B cell (primary cell): ENCODE measurements around the gene TMEM26. TPM values are rescaled to one million over a fixed set of nuclear protein-coding genes. Genes with fewer than 3 reads are reported as not detected.

Experiments used
- ATAC-seq: fragments of 200-7000 bp; cut with Tn5 transposase; one replicate; pipeline ENCODE4 v1.10.0; 2021; ENCODE audit warnings: low read depth, mild to moderate bottlenecking, moderate number of reproducible peaks, moderate library complexity
- CTCF ChIA-PET: fragments of 350-600 bp; sonication (Branson Sonifier 250); formaldehyde crosslinking; loops from one replicate; lab custom pipeline; 2021; ENCODE audit warnings: antibody characterized with exemption, inconsistent platforms; lab: Charles Lee
- POLR2A ChIA-PET: fragments of 350-600 bp; sonication (Branson Sonifier 250); formaldehyde crosslinking; loops from one replicate; lab custom pipeline; 2021; ENCODE audit warnings: antibody characterized with exemption; lab: Charles Lee
- DNase-seq: peaks from one replicate; pipeline ENCODE4 v3.0.0; 2013
- H2AFZ ChIP-seq: 2 replicates; pipeline ENCODE4 v1.6.1; 2012; ENCODE audit warnings: mild to moderate bottlenecking, low read depth, low read length; ENCODE audit not compliant: insufficient read depth, poor library complexity, severe bottlenecking
- H3K27ac ChIP-seq, 2 donors: 1 replicate in 1 of 2; 2 replicates in 1 of 2; pipeline ENCODE4 v1.5.1; 2012 to 2013; ENCODE audit warnings: low read length in 2 of 2, mild to moderate bottlenecking in 2 of 2, moderate library complexity in 1 of 2
- H3K27me3 ChIP-seq, 4 experiments: fragments of 200-600 bp in 1 of 4; sonication (generic) in 1 of 4; replicated peaks in 1 of 4; 1 replicate in 2 of 4; 2 replicates in 2 of 4; pipeline versions ENCODE4 v1.6.1 to v1.7.0; 2013 to 2016; ENCODE audit warnings: low read length in 3 of 4, mild to moderate bottlenecking in 2 of 4, mixed read lengths in 1 of 4, moderate library complexity in 1 of 4; ENCODE audit not compliant: insufficient read depth in 4 of 4, control insufficient read depth in 3 of 4; ENCODE audit errors: control extremely low read depth in 1 of 4
- H3K36me3 ChIP-seq, 2 experiments: replicated peaks in 1 of 2; 1 replicate in 1 of 2; 2 replicates in 1 of 2; pipeline versions ENCODE4 v1.6.1 to v1.7.1; 2013; ENCODE audit warnings: low read length in 1 of 2; ENCODE audit not compliant: insufficient read depth in 2 of 2, control insufficient read depth in 1 of 2; ENCODE audit errors: control extremely low read depth in 1 of 2, extremely low read depth in 1 of 2
- H3K4me1 ChIP-seq, 2 donors: fragments of 200-600 bp in 1 of 2; sonication (generic) in 1 of 2; 1 replicate in 1 of 2; 2 replicates in 1 of 2; pipeline versions ENCODE4 v1.5.1 to v1.6.1; 2013 to 2017; ENCODE audit warnings: low read length in 2 of 2; ENCODE audit not compliant: control insufficient read depth in 2 of 2, insufficient read depth in 2 of 2
- H3K4me2 ChIP-seq: replicated peaks from 2 replicates; pipeline ENCODE3; 2012; ENCODE audit warnings: mild to moderate bottlenecking, low read depth, low read length; ENCODE audit not compliant: poor library complexity, severe bottlenecking
- H3K4me3 ChIP-seq, 5 experiments: fragments of 200-600 bp in 1 of 5; sonication (generic) in 1 of 5; 1 replicate in 3 of 5; 2 replicates in 2 of 5; pipeline versions ENCODE4 v1.5.1 to v1.7.0; 2011 to 2016; ENCODE audit warnings: low read length in 4 of 5, mild to moderate bottlenecking in 4 of 5, low read depth in 2 of 5, control low read depth in 1 of 5, moderate library complexity in 1 of 5; ENCODE audit not compliant: insufficient read depth in 1 of 5; ENCODE audit errors: control extremely low read depth in 1 of 5, extremely low read depth in 1 of 5
- H3K79me2 ChIP-seq: fragments of 200-600 bp; sonication (generic); one replicate; pipeline ENCODE4 v1.6.0; 2016; ENCODE audit warnings: low read length; ENCODE audit not compliant: control insufficient read depth, insufficient read depth
- H3K9ac ChIP-seq: fragments of 200-600 bp; sonication (generic); 2 replicates; pipeline ENCODE4 v1.6.1; 2017; ENCODE audit warnings: mild to moderate bottlenecking, low read length, moderate library complexity
- H3K9me3 ChIP-seq, 3 donors: one replicate each; pipeline versions ENCODE4 v1.6.1 to v1.7.1; 2013; ENCODE audit warnings: low read length in 2 of 3; ENCODE audit not compliant: control insufficient read depth in 2 of 3, insufficient read depth in 1 of 3; ENCODE audit errors: control extremely low read depth in 1 of 3
- H4K20me1 ChIP-seq: 2 replicates; pipeline ENCODE4 v1.6.0; 2012; ENCODE audit warnings: mild to moderate bottlenecking, low read length; ENCODE audit not compliant: insufficient read depth, control insufficient read depth, poor library complexity, severe bottlenecking
- H3K27ac Mint-ChIP-seq: one replicate; pipeline ENCODE4 v1.8.0; 2021; ENCODE audit warnings: mixed read lengths
- H3K27me3 Mint-ChIP-seq: one replicate; pipeline ENCODE4 v1.8.0; 2021; ENCODE audit warnings: mixed read lengths
- H3K4me1 Mint-ChIP-seq: one replicate; pipeline ENCODE4 v1.8.0; 2021; ENCODE audit warnings: mixed read lengths
- H3K4me3 Mint-ChIP-seq: one replicate; pipeline ENCODE4 v1.8.0; 2021; ENCODE audit warnings: mixed read lengths
- H3K9me3 Mint-ChIP-seq: one replicate; pipeline ENCODE4 v1.8.0; 2022; ENCODE audit warnings: mixed read lengths; ENCODE audit not compliant: insufficient read depth
- EZH2 ChIP-seq: IDR thresholded peaks from 2 replicates; pipeline ENCODE4 v1.6.1; 2012; ENCODE audit warnings: borderline replicate concordance, low read depth, mild to moderate bottlenecking, moderate library complexity, low read length; ENCODE audit not compliant: insufficient read depth, poor library complexity, severe bottlenecking
- WGBS: methylation state at CpG from one replicate; pipeline ENCODE4 v1.1.5; 2013; ENCODE audit warnings: missing lambda C conversion rate; ENCODE audit not compliant: insufficient coverage; 5-methylcytosine and 5-hydroxymethylcytosine counted together
- intact Hi-C: fragments of 100-400 bp; cut with micrococcal nuclease; formaldehyde crosslinking; loops from one replicate; pipeline ENCODE4 v1.10.0; 2022
- polyA plus RNA-seq: library from polyadenylated mRNA; depleted of rRNA; stranded (reverse); fragments of >200 nt; gene quantifications from 2 replicates; pipeline ENCODE4 v1.2.3, GENCODE V29; 2012
- total RNA-seq, 2 donors: library from RNA; stranded (reverse); fragments of 120-200 nt in 1 of 2; gene quantifications; 1 replicate in 1 of 2; 2 replicates in 1 of 2; pipeline versions ENCODE4 v1.2.3 to v1.2.4, GENCODE V29; 2013 to 2022
- TF ChIP-seq, protein P1 (sequence below): fragments of 200-600 bp; IDR thresholded peaks from one replicate; pipeline ENCODE4 v1.8.0; 2022; ENCODE audit warnings: antibody characterized with exemption, mild to moderate bottlenecking

The TMEM26 gene
- total and polyA plus RNA-seq, 2 donors (not counting 1 experiment from before 2014, with no cell fraction given): not detected

DNA sequence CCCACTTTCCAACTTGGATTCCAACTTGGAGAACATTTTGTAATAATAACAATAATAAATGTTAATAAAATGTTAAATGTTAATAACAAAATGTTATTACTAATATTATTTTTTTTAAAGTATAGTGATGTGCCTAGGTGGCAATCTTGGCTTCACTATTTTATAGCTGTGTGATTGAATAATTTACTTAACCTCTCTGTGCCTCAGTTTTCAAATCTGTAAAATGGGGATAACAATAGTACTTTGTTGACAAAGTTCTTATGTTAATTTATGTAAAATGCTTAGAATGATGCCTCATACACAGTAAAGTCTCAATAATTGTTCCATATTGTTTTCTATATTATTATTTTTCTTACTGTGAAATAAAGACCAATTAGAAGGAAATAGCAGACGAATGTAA is 23.3 kb upstream of the TMEM26 start:
- ChIA-PET CTCF (no interaction called here), POLR2A (no interaction called here)
- peaks cover 13% of the 10 kb centered on the region for H3K27me3 Mint-ChIP-seq
- Histone ChIP-seq H2AFZ (no peak overlapping the region), H4K20me1 (no peaks in the 10 kb centered on the region), H3K36me3 (no peaks in the 10 kb centered on the region), H3K4me1 (no peaks in the 10 kb centered on the region), H3K4me2 (no peak overlapping the region), H3K9ac (no peak overlapping the region), H3K27me3 (no peaks in the 10 kb centered on the region), H3K27ac (no peak overlapping the region), H3K4me3 (no peak overlapping the region), H3K9me3 (no peaks in the 10 kb centered on the region), H3K79me2 (no peaks in the 10 kb centered on the region)
- H3K27ac Mint-ChIP-seq: no peak overlapping the region
- ATAC-seq (no peak), DNase-seq (no peak)
- WGBS: no CpG with 5 or more reads among the region's 1 CpG
- no peaks in the 10 kb centered on the region for H3K9me3 Mint-ChIP-seq
- no peak overlapping the region for H3K4me3 Mint-ChIP-seq
- intact Hi-C loops: no loop called here
- TF ChIP-seq EZH2: no peak
- TF ChIP-seq, protein P1, sequence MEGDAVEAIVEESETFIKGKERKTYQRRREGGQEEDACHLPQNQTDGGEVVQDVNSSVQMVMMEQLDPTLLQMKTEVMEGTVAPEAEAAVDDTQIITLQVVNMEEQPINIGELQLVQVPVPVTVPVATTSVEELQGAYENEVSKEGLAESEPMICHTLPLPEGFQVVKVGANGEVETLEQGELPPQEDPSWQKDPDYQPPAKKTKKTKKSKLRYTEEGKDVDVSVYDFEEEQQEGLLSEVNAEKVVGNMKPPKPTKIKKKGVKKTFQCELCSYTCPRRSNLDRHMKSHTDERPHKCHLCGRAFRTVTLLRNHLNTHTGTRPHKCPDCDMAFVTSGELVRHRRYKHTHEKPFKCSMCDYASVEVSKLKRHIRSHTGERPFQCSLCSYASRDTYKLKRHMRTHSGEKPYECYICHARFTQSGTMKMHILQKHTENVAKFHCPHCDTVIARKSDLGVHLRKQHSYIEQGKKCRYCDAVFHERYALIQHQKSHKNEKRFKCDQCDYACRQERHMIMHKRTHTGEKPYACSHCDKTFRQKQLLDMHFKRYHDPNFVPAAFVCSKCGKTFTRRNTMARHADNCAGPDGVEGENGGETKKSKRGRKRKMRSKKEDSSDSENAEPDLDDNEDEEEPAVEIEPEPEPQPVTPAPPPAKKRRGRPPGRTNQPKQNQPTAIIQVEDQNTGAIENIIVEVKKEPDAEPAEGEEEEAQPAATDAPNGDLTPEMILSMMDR: no peak
- H3K4me1 Mint-ChIP-seq: no peaks in the 10 kb centered on the region

DNA sequence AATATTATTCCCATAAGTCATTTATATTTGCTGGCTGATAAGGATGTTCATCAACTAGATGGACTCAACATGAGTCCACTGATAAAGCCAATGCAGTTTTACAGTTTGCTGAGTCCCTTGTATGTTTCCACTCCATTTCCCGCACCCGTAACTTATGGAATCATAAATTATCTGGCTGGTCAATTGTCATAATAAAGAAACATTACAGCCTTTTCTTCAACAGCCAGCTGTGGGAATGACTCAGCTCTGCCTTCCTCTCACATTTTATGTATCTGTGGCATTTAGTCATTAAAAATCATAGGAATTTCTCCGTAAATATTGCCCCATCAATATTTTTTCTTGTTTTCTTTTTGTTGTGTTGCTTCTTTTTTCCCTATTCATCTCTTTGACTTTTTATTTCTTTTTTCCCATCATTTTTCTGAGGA is 22.3 kb upstream of the TMEM26 start:
- Mint-ChIP-seq H3K27me3 (peaks cover 13% of the 10 kb centered on the region), H3K9me3 (no peaks in the 10 kb centered on the region), H3K4me3 (no peak overlapping the region), H3K4me1 (no peaks in the 10 kb centered on the region), H3K27ac (no peak overlapping the region)
- ChIA-PET POLR2A (no interaction called here), CTCF (no interaction called here)
- H3K9me3 ChIP-seq: no peaks in the 10 kb centered on the region
- H3K4me1 ChIP-seq: no peaks in the 10 kb centered on the region
- H3K4me2 ChIP-seq: no peak overlapping the region
- no peak for TF ChIP-seq EZH2
- TF ChIP-seq, protein P1: no peak
- no peaks in the 10 kb centered on the region for H3K27me3 ChIP-seq
- H2AFZ ChIP-seq: no peak overlapping the region
- ATAC-seq: no peak
- no peaks in the 10 kb centered on the region for H3K36me3 ChIP-seq
- DNase-seq: no peak
- H3K79me2 ChIP-seq: no peaks in the 10 kb centered on the region
- H4K20me1 ChIP-seq: no peaks in the 10 kb centered on the region
- no peak overlapping the region for H3K9ac ChIP-seq
- WGBS: no CpG with 5 or more reads among the region's 3 CpGs
- intact Hi-C loops: no loop called here
- no peak overlapping the region for H3K27ac ChIP-seq
- no peak overlapping the region for H3K4me3 ChIP-seq
